ENCODE measurements around the gene CTRB1. TPM values are rescaled to one million over a fixed set of nuclear protein-coding genes. Genes with fewer than 3 reads are reported as not detected.
"Not testable (repeated sequence)": the region's sequence is repeated elsewhere in the genome, so short reads cannot be mapped to it uniquely, and the experiment has no call there.

The CTRB1 gene
- polyA plus RNA-seq, 2 donors, result 0.34 to 2.0 TPM

GRCh38 chr16:75203667-75204409 is 14.9 kb upstream of the CTRB1 start:
- H3K27me3 ChIP-seq (ENCODE audit: control insufficient read depth in 1 of 2, insufficient read depth in 2 of 2, low read length in 2 of 2), result no peaks in the 10 kb centered on the region
- H3K36me3 ChIP-seq (ENCODE audit: control insufficient read depth in 2 of 2, insufficient read depth in 2 of 2, low read length in 1 of 2), result no peaks in the 10 kb centered on the region
- no peak overlapping the region for H3K4me3 ChIP-seq (ENCODE audit: low read depth in 1 of 2, low read length in 2 of 2)
- no peak overlapping the region for H3K27ac ChIP-seq (ENCODE audit: low read depth in 2 of 2, low read length in 1 of 2)
- 79 to 82% methylated on average over 13 of the region's 13 CpGs for WGBS, 2 donors
- peaks cover 2 to 4% of the 10 kb centered on the region in 2 donors for H3K4me1 ChIP-seq (ENCODE audit: control insufficient read depth in 2 of 2, insufficient read depth in 2 of 2, low read length in 1 of 2)
- no peaks in the 10 kb centered on the region for H3K9me3 ChIP-seq (ENCODE audit: control insufficient read depth in 2 of 2, insufficient read depth in 1 of 2, low read depth in 1 of 2, low read length in 1 of 2)

DNA sequence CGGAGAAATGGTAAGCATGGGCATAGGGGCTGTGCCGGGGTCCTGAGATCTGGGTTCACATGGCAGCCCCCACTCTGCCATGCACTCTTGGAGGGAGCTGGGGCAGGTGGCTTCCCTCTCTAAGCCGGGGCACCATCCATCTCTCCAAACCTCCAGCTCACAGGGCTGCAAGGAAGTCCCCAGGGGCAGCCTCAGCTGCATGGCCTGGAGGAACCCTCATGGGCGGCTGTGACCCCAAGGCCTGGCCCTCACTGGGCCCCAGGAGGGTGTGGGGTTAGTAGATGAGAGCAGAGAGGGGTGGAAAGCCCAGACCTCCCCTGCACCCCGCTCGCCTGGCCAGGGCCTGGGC is 14.4 kb upstream of the CTRB1 start:
- 88 to 96% methylated on average over 4 to 6 of the region's 6 CpGs for WGBS, 2 donors
- no peak overlapping the region for H3K4me3 ChIP-seq (ENCODE audit: low read depth in 1 of 2, low read length in 2 of 2)

GRCh38 chr16:75204905-75205304 is 13.9 kb upstream of the CTRB1 start:
- not testable (repeated sequence) for H3K27me3 ChIP-seq (ENCODE audit: control insufficient read depth in 1 of 2, insufficient read depth in 2 of 2, low read length in 2 of 2); H3K36me3 ChIP-seq (ENCODE audit: control insufficient read depth in 2 of 2, insufficient read depth in 2 of 2, low read length in 1 of 2); H3K9me3 ChIP-seq (ENCODE audit: control insufficient read depth in 2 of 2, insufficient read depth in 1 of 2, low read depth in 1 of 2, low read length in 1 of 2); H3K4me3 ChIP-seq (ENCODE audit: low read depth in 1 of 2, low read length in 2 of 2); H3K27ac ChIP-seq (ENCODE audit: low read depth in 2 of 2, low read length in 1 of 2); H3K4me1 ChIP-seq (ENCODE audit: control insufficient read depth in 2 of 2, insufficient read depth in 2 of 2, low read length in 1 of 2)
- no CpG with 5 or more reads among the region's 20 CpGs for WGBS, 2 donors

More for the DNA sequence above, 14.4 kb upstream of the CTRB1 start:
- H3K36me3 ChIP-seq (ENCODE audit: control insufficient read depth in 2 of 2, insufficient read depth in 2 of 2, low read length in 1 of 2), result no peaks in the 10 kb centered on the region
- H3K27ac ChIP-seq (ENCODE audit: low read depth in 2 of 2, low read length in 1 of 2), result no peak overlapping the region
- no peaks in the 10 kb centered on the region for H3K27me3 ChIP-seq (ENCODE audit: control insufficient read depth in 1 of 2, insufficient read depth in 2 of 2, low read length in 2 of 2)
- peaks cover 2 to 4% of the 10 kb centered on the region in 2 donors for H3K4me1 ChIP-seq (ENCODE audit: control insufficient read depth in 2 of 2, insufficient read depth in 2 of 2, low read length in 1 of 2)
- H3K9me3 ChIP-seq (ENCODE audit: control insufficient read depth in 2 of 2, insufficient read depth in 1 of 2, low read depth in 1 of 2, low read length in 1 of 2), result no peaks in the 10 kb centered on the region

DNA sequence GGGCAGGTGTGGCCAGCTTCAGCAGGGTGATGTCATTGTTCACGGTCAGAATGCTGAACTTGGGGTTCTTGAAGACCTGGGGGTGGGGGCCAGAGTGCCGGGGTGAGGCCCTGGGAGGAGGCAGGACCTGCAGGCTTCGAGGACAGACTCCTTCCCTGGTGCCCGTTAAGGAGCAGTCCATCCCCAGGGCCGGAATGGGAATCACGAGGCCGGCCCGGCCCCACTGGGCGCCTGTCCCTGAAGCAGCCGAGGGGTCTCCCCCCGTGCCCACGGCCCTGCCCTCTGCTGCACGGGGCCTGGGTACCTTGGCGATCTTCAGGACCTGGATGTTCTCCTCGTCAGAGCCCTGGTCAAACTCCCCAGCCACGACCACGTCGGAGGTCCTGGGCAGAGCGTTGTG is 13.3 kb upstream of the CTRB1 start:
- H3K9me3 ChIP-seq (ENCODE audit: control insufficient read depth in 2 of 2, insufficient read depth in 1 of 2, low read depth in 1 of 2, low read length in 1 of 2); H3K36me3 ChIP-seq (ENCODE audit: control insufficient read depth in 2 of 2, insufficient read depth in 2 of 2, low read length in 1 of 2); H3K27ac ChIP-seq (ENCODE audit: low read depth in 2 of 2, low read length in 1 of 2); H3K4me3 ChIP-seq (ENCODE audit: low read depth in 1 of 2, low read length in 2 of 2); H3K27me3 ChIP-seq (ENCODE audit: control insufficient read depth in 1 of 2, insufficient read depth in 2 of 2, low read length in 2 of 2); H3K4me1 ChIP-seq (ENCODE audit: control insufficient read depth in 2 of 2, insufficient read depth in 2 of 2, low read length in 1 of 2): not testable (repeated sequence)
- 60 to 88% methylated on average over 2 to 10 of the region's 19 CpGs for WGBS, 2 donors

DNA sequence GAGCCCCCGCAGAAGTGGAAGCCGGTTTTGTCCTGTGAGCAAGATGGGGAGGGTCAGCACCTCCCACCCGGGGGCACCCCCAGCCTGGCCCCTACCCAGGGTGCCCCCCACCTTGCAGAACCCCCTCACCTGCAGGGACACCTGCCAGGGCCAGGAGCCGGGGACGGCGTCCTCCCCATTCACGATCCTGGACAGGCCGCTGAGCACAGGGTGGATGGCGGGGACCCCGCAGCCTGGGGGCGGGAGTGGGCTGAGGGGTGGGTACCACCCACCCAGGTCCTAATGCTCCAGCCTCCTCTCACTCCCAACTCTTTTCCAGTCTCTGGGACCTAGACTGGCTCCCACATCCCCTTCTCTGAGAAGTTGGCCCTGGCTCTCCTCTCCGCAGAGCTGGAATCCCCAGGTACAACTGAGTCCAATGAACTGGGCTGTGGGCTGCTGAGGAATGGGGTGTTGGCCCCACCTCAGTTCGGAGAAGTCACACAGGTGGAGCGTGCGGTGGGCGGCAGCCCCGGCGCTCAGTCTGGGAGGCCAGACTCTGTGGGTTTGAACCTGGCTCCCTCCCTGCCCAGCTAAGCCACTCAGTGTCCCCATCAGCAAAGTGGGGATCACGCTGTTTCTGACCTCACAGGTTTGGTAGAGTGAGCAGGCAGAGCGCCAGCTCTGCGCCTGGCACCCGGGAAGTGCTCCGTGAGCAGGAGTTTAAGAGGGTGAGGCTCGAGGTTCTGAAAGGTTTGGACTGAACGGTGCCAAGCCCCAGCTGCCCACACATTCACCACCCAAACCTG is 12.6 kb upstream of the CTRB1 start:
- not testable (repeated sequence) for H3K4me3 ChIP-seq (ENCODE audit: low read depth in 1 of 2, low read length in 2 of 2)
- WGBS, 2 donors, result 60 to 63% methylated on average over 18 to 19 of the region's 25 CpGs

GRCh38 chr16:75206749-75207451 is 11.9 kb upstream of the CTRB1 start, which contains the start of gene CTRB2:
CTRB2 (minus strand) TSS chr16:75207161; CDS start chr16:75207141, 20 bp downstream.
- H3K36me3 ChIP-seq (ENCODE audit: control insufficient read depth in 2 of 2, insufficient read depth in 2 of 2, low read length in 1 of 2), result no peaks in the 10 kb centered on the region
- no peak within 1 kb of the TSS for H3K4me3 ChIP-seq (ENCODE audit: low read depth in 1 of 2, low read length in 2 of 2)
- H3K9me3 ChIP-seq (ENCODE audit: control insufficient read depth in 2 of 2, insufficient read depth in 1 of 2, low read depth in 1 of 2, low read length in 1 of 2), result no peaks in the 10 kb centered on the region
- 71 to 82% methylated on average over 24 of the region's 24 CpGs for WGBS, 2 donors
- peaks cover 2 to 4% of the 10 kb centered on the region in 2 donors for H3K4me1 ChIP-seq (ENCODE audit: control insufficient read depth in 2 of 2, insufficient read depth in 2 of 2, low read length in 1 of 2)
- H3K27ac ChIP-seq (ENCODE audit: low read depth in 2 of 2, low read length in 1 of 2), result no peak within 1 kb of the TSS
- no peaks in the 10 kb centered on the region for H3K27me3 ChIP-seq (ENCODE audit: control insufficient read depth in 1 of 2, insufficient read depth in 2 of 2, low read length in 2 of 2)

More for the DNA sequence above, 12.6 kb upstream of the CTRB1 start:
- H3K27me3 ChIP-seq (ENCODE audit: control insufficient read depth in 1 of 2, insufficient read depth in 2 of 2, low read length in 2 of 2); H3K36me3 ChIP-seq (ENCODE audit: control insufficient read depth in 2 of 2, insufficient read depth in 2 of 2, low read length in 1 of 2); H3K4me1 ChIP-seq (ENCODE audit: control insufficient read depth in 2 of 2, insufficient read depth in 2 of 2, low read length in 1 of 2); H3K9me3 ChIP-seq (ENCODE audit: control insufficient read depth in 2 of 2, insufficient read depth in 1 of 2, low read depth in 1 of 2, low read length in 1 of 2); H3K27ac ChIP-seq (ENCODE audit: low read depth in 2 of 2, low read length in 1 of 2): not testable (repeated sequence)

DNA sequence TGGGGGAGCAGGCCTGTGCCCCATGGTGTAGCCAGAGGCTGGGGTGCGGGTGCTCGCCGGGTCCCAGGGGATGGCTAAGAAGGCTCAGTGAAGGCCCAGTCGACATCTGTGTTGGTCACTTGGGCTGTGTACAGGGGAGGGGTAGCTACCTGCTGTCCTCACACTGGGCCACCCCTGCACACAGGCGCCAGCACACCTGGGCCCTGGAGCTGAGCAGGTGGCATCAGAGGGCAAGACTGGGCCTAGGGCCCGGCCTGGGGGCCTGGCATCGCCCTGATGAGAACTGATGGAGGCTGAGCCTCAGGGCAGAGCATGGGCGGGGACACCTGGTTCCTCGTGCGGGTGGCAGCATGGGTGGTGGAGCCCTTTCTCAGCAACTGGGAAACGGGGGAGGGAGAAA is 11.0 kb upstream of the CTRB1 start:
- WGBS, 2 donors, result 68 to 84% methylated on average over 11 of the region's 11 CpGs

GRCh38 chr16:75208242-75208825 is 10.5 kb upstream of the CTRB1 start:
- Histone ChIP-seq H3K27ac (ENCODE audit: low read depth in 2 of 2, low read length in 1 of 2) (no peak overlapping the region), H3K4me1 (ENCODE audit: control insufficient read depth in 2 of 2, insufficient read depth in 2 of 2, low read length in 1 of 2) (peaks cover 2 to 4% of the 10 kb centered on the region in 2 donors), H3K4me3 (ENCODE audit: low read depth in 1 of 2, low read length in 2 of 2) (no peak overlapping the region), H3K27me3 (ENCODE audit: control insufficient read depth in 1 of 2, insufficient read depth in 2 of 2, low read length in 2 of 2) (no peaks in the 10 kb centered on the region), H3K36me3 (ENCODE audit: control insufficient read depth in 2 of 2, insufficient read depth in 2 of 2, low read length in 1 of 2) (no peaks in the 10 kb centered on the region), H3K9me3 (ENCODE audit: control insufficient read depth in 2 of 2, insufficient read depth in 1 of 2, low read depth in 1 of 2, low read length in 1 of 2) (no peaks in the 10 kb centered on the region)
- 72 to 78% methylated on average over 13 of the region's 13 CpGs for WGBS, 2 donors

More for the DNA sequence above, 11.0 kb upstream of the CTRB1 start:
- H3K9me3 ChIP-seq (ENCODE audit: control insufficient read depth in 2 of 2, insufficient read depth in 1 of 2, low read depth in 1 of 2, low read length in 1 of 2), result no peaks in the 10 kb centered on the region
- H3K4me3 ChIP-seq (ENCODE audit: low read depth in 1 of 2, low read length in 2 of 2), result no peak overlapping the region
- H3K36me3 ChIP-seq (ENCODE audit: control insufficient read depth in 2 of 2, insufficient read depth in 2 of 2, low read length in 1 of 2), result no peaks in the 10 kb centered on the region
- H3K27me3 ChIP-seq (ENCODE audit: control insufficient read depth in 1 of 2, insufficient read depth in 2 of 2, low read length in 2 of 2), result no peaks in the 10 kb centered on the region
- H3K27ac ChIP-seq (ENCODE audit: low read depth in 2 of 2, low read length in 1 of 2), result no peak overlapping the region
- peaks cover 2 to 4% of the 10 kb centered on the region in 2 donors for H3K4me1 ChIP-seq (ENCODE audit: control insufficient read depth in 2 of 2, insufficient read depth in 2 of 2, low read length in 1 of 2)

DNA sequence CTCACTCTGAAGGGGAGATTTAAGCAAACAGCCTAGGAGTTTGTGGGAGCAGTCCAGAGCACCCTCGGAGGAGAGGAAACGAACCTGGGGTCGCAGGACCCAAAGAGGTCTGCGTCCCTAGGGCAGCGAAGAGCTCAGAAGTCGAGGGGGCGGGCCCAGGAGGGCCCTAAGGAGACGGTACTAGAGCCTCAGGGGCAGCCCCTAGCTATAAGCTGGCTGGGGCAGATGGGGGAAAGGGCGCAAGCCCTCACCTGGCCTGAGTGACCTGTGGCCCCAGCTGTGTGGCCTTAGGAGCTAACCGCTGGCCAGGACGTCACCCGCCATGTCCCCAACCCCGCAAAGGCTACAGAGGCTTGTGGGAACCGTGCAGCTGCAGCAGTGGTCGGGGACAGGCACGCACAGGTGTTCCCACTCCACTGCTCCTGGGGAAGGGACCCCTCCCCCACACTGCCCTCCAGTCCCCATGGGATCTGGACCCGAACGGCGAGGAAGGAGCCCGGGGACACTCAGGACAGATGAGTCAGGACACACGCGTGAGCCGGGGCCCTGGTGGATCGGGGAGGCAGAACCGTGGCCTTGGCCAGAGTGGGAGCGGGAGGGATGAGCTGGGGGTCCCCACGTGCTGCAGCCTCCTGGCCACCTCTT is 9.8 kb upstream of the CTRB1 start:
- no peaks in the 10 kb centered on the region for H3K9me3 ChIP-seq (ENCODE audit: control insufficient read depth in 2 of 2, insufficient read depth in 1 of 2, low read depth in 1 of 2, low read length in 1 of 2)
- WGBS, 2 donors, result 85 to 88% methylated on average over 27 of the region's 27 CpGs

More for the DNA sequence above, 9.8 kb upstream of the CTRB1 start:
- no peak overlapping the region for H3K27ac ChIP-seq (ENCODE audit: low read depth in 2 of 2, low read length in 1 of 2)
- H3K27me3 ChIP-seq (ENCODE audit: control insufficient read depth in 1 of 2, insufficient read depth in 2 of 2, low read length in 2 of 2), result no peaks in the 10 kb centered on the region
- H3K36me3 ChIP-seq (ENCODE audit: control insufficient read depth in 2 of 2, insufficient read depth in 2 of 2, low read length in 1 of 2), result no peaks in the 10 kb centered on the region
- H3K4me3 ChIP-seq (ENCODE audit: low read depth in 1 of 2, low read length in 2 of 2), result no peak overlapping the region
- peaks cover 2 to 4% of the 10 kb centered on the region in 2 donors for H3K4me1 ChIP-seq (ENCODE audit: control insufficient read depth in 2 of 2, insufficient read depth in 2 of 2, low read length in 1 of 2)
